Measurements from ENCODE around the gene EXD3.

The EXD3 gene

DNA sequence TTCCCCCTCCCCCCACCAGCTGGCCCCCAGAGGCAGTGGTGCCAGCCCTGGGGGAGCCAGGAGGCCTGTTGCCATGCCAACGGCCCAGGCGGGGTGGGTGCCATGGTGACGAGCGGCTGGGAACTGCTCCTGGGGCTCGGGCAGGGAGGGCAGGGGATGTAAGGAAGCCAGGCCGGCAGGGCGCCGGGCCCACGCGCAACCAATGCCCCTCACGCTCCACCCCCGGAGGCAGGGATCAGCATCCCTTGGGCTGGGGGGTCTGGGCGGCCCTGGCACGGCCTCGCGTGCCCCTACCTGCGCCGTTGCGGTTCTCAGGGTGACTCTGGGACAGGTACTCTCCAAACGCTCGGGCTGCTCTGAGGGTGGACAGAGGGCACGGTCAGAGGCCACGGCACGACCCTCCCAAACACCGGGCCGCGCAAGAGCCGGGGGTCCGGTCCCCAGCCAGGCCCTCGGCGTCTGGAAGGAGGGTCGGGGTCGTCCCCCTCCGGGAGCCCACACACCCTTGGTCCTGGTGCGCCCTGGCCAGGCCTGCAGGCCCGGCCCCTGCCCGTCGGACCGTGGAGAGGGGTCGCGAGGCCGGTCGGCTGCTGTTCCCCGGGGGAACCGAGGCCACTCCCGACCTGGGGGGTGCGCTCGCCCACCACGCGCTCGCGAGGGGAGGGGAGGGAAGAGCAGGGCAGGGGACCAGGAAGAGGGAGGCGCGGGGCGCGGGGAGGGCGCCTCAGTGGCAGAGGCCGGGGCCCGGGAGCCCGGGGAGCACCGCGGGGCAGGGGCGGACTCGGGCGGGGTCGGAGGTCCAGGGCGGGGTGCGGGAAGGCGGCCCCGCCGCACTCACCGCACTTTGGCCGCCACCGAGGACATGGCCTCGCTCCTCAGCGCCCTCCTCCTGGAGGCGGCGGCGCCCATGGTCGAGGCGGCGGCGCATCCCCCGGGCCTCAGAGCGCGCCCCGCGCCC lies 35.5 kb upstream of the EXD3 start:
- Histone ChIP-seq H3K27ac (replicated peaks) (peak overlapping the region; percentile 47), H3K4me3 (replicated peaks; ENCODE audit: insufficient read depth, low read length) (peak overlapping the region; percentile 68), H3K27me3 (ENCODE audit: insufficient read depth, poor library complexity, severe bottlenecking) (no peaks in the 10 kb centered on the region)
- DNase-seq (ENCODE audit: low read depth in 1 of 2, low spot score in 1 of 2), result no peak
- TF ChIP-seq, protein P1, sequence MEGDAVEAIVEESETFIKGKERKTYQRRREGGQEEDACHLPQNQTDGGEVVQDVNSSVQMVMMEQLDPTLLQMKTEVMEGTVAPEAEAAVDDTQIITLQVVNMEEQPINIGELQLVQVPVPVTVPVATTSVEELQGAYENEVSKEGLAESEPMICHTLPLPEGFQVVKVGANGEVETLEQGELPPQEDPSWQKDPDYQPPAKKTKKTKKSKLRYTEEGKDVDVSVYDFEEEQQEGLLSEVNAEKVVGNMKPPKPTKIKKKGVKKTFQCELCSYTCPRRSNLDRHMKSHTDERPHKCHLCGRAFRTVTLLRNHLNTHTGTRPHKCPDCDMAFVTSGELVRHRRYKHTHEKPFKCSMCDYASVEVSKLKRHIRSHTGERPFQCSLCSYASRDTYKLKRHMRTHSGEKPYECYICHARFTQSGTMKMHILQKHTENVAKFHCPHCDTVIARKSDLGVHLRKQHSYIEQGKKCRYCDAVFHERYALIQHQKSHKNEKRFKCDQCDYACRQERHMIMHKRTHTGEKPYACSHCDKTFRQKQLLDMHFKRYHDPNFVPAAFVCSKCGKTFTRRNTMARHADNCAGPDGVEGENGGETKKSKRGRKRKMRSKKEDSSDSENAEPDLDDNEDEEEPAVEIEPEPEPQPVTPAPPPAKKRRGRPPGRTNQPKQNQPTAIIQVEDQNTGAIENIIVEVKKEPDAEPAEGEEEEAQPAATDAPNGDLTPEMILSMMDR (IDR thresholded peaks at IDR 0.05; ENCODE audit: insufficient read depth, low read length), result no peak
- TF ChIP-seq, protein P2, sequence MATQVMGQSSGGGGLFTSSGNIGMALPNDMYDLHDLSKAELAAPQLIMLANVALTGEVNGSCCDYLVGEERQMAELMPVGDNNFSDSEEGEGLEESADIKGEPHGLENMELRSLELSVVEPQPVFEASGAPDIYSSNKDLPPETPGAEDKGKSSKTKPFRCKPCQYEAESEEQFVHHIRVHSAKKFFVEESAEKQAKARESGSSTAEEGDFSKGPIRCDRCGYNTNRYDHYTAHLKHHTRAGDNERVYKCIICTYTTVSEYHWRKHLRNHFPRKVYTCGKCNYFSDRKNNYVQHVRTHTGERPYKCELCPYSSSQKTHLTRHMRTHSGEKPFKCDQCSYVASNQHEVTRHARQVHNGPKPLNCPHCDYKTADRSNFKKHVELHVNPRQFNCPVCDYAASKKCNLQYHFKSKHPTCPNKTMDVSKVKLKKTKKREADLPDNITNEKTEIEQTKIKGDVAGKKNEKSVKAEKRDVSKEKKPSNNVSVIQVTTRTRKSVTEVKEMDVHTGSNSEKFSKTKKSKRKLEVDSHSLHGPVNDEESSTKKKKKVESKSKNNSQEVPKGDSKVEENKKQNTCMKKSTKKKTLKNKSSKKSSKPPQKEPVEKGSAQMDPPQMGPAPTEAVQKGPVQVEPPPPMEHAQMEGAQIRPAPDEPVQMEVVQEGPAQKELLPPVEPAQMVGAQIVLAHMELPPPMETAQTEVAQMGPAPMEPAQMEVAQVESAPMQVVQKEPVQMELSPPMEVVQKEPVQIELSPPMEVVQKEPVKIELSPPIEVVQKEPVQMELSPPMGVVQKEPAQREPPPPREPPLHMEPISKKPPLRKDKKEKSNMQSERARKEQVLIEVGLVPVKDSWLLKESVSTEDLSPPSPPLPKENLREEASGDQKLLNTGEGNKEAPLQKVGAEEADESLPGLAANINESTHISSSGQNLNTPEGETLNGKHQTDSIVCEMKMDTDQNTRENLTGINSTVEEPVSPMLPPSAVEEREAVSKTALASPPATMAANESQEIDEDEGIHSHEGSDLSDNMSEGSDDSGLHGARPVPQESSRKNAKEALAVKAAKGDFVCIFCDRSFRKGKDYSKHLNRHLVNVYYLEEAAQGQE (IDR thresholded peaks at IDR 0.05; ENCODE audit: insufficient replicate concordance, low read depth), result no peak
- TF ChIP-seq GABPA (IDR thresholded peaks at IDR 0.05; ENCODE audit: low read depth) (no peak), SPI1 (IDR thresholded peaks at IDR 0.05; ENCODE audit: borderline replicate concordance, low read depth) (no peak), POLR2AphosphoS5 (IDR thresholded peaks at IDR 0.05; ENCODE audit: low read depth) (no peak)

DNA sequence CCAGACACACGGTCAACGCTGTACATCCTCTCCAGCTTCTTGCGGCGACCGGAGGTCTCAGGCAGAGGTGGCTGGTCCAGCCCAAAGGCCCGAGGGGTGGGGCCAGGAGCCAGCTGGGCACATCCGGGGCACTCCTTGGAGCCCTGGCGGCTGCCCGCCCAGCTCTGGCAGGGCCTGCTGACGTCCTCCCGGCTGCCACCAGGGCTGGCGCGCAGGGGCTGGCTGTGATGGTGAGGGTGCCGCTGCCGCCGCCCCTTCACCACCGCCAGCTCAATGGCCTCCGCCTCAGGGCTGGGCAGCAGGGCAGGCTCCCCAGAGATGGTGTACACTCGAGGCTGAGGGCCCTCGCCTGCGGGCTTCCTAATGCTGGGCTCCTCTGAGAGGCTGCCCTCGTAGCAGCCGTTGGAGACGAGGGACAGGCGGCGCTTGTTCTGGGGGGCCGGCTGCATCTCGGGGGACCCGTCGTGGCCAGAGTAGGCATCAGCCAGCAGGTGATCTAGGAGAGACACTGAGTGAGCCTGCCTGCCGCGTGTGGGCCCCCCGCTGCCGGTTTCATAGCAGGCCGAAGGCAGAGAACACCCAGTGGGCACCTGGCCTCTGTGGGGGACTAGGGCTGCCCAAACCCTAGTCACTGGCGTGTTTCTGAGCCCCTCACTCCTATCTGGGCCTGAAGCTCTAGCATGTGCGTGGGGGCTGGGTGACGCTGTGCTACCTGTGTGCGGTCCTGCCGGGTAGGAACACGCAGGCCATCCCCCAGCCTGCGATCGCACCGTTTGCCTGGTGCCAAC lies 34.6 kb upstream of the EXD3 start:
- Histone ChIP-seq H3K27ac (replicated peaks) (no peak overlapping the region), H3K4me3 (replicated peaks; ENCODE audit: insufficient read depth, low read length) (no peak overlapping the region), H3K27me3 (ENCODE audit: insufficient read depth, poor library complexity, severe bottlenecking) (no peaks in the 10 kb centered on the region)
- TF ChIP-seq, protein P1 (IDR thresholded peaks at IDR 0.05; ENCODE audit: insufficient read depth, low read length), result no peak
- TF ChIP-seq, protein P2 (IDR thresholded peaks at IDR 0.05; ENCODE audit: insufficient replicate concordance, low read depth), result no peak
- no peak for TF ChIP-seq POLR2AphosphoS5 (IDR thresholded peaks at IDR 0.05; ENCODE audit: low read depth)
- no peak for TF ChIP-seq GABPA (IDR thresholded peaks at IDR 0.05; ENCODE audit: low read depth)
- no peak for TF ChIP-seq SPI1 (IDR thresholded peaks at IDR 0.05; ENCODE audit: borderline replicate concordance, low read depth)
- DNase-seq (ENCODE audit: low read depth in 1 of 2, low spot score in 1 of 2), result no peak

DNA sequence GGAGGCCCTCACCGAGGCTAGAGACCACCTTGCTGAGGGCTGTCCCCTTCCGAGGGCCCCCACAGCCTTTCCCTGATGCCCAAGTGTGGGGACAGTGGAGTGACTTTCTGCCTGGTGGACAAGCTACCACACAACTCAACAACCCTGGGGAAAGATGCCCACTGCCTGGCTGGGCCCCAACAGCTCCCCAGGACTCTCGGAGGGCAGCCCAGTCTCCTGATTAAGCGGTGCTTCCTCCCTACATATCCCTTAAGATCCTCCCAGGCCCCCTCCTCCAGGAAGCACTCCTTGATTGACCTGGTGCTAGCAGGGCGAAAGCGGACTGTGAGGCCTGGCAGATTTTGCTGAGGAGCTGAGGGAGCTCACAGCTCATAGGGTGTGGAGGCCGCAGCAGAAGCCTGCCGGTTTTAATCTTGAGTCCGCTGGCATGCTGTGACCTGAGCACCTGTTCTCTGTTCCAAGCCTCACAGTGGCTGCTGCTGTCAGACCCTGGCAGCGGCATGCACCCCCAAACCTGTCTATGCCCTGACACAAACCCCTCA lies 34.0 kb upstream of the EXD3 start:
- Histone ChIP-seq H3K27ac (replicated peaks) (no peak overlapping the region), H3K27me3 (ENCODE audit: insufficient read depth, poor library complexity, severe bottlenecking) (no peaks in the 10 kb centered on the region), H3K4me3 (replicated peaks; ENCODE audit: insufficient read depth, low read length) (no peak overlapping the region)
- no peak for DNase-seq (ENCODE audit: low read depth in 1 of 2, low spot score in 1 of 2)
- TF ChIP-seq SPI1 (IDR thresholded peaks at IDR 0.05; ENCODE audit: borderline replicate concordance, low read depth) (no peak), POLR2AphosphoS5 (IDR thresholded peaks at IDR 0.05; ENCODE audit: low read depth) (no peak), GABPA (IDR thresholded peaks at IDR 0.05; ENCODE audit: low read depth) (no peak)
- TF ChIP-seq, protein P1 (IDR thresholded peaks at IDR 0.05; ENCODE audit: insufficient read depth, low read length), result no peak
- TF ChIP-seq, protein P2 (IDR thresholded peaks at IDR 0.05; ENCODE audit: insufficient replicate concordance, low read depth), result no peak

Measured in HL-60 (cell line).